ENCODE data around the gene SLC32A1. TPM values are rescaled to one million over a fixed set of nuclear protein-coding genes. Genes with fewer than 3 reads are reported as not detected.

SLC32A1 gene
- total RNA-seq, 1 experiment from 2014 or later: 0.24 TPM

DNA sequence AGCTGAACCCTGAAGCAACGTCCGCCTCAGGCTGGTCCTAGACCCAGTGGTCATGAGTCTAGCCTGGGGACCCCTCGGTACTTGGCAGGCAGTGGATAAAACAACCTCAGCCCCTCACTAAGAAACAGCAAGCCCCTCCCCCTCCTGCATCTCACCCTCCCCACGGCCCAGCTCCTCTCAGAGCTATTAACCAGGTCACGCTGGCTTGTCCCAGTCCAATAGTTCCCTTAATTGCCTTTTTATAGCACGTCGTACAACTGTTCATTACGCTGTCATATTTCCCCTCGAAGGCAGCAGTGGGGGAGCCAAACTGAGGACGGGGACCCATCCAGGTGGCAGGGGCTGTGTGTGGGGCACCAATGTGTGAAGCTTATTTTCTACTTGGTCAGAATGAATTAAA lies 8.6 kb upstream of the SLC32A1 start:
- Mint-ChIP-seq H3K4me3 (no peak overlapping the region), H3K36me3 (ENCODE audit: insufficient read depth in 1 of 3, low read depth in 3 of 3) (no peaks in the 10 kb centered on the region), H3K9me3 (no peaks in the 10 kb centered on the region), H3K4me1 (peaks cover 3 to 14% of the 10 kb centered on the region in 2 experiments), H3K27me3 (ENCODE audit: low read depth) (peaks cover 75% of the 10 kb centered on the region), H3K27ac (no peak overlapping the region)
- Histone ChIP-seq H3K4ac (ENCODE audit: low read depth, low read length) (no peak overlapping the region), H3K18ac (ENCODE audit: insufficient read length, low read depth, low read length) (no peak overlapping the region), H3K79me1 (ENCODE audit: insufficient read depth, low read depth, low read length, poor library complexity, severe bottlenecking) (no peaks in the 10 kb centered on the region), H3K56ac (ENCODE audit: insufficient read length, low read depth, low read length) (no peak overlapping the region), H3T11ph (ENCODE audit: low read length) (no peak overlapping the region), H2BK120ac (ENCODE audit: low read depth, low read length, poor library complexity, severe bottlenecking) (no peak overlapping the region), H2BK5ac (ENCODE audit: insufficient read length, low read length) (no peak overlapping the region), H4K20me1 (ENCODE audit: control insufficient read depth, insufficient read depth, insufficient read length) (no peaks in the 10 kb centered on the region), H4K5ac (ENCODE audit: insufficient read length, low read depth, low read length) (no peak overlapping the region), H3K4me2 (ENCODE audit: insufficient read depth, insufficient read length, low read length) (no peak overlapping the region), H3K27me3 (ENCODE audit: insufficient read depth, low read length) (peaks cover 24% of the 10 kb centered on the region; the same call in 1 of the 2 replicates), H2BK20ac (ENCODE audit: low read depth, low read length, poor library complexity, severe bottlenecking) (no peak overlapping the region), H3K14ac (ENCODE audit: insufficient read depth, low read length) (no peak overlapping the region), H2AK5ac (ENCODE audit: insufficient read length, low read length) (no peak overlapping the region), H3K27ac (ENCODE audit: insufficient read length, low read depth, low read length) (no peak overlapping the region), H3K4me1 (ENCODE audit: insufficient read depth, low read length) (no peaks in the 10 kb centered on the region), H3K9ac (ENCODE audit: extremely low read depth, insufficient read length, low read length) (no peak overlapping the region), H3K9me3 (ENCODE audit: control insufficient read depth, low read depth, low read length) (no peaks in the 10 kb centered on the region), H2BK15ac (ENCODE audit: low read depth, low read length) (no peak overlapping the region), H2BK12ac (ENCODE audit: insufficient read length, low read depth, low read length) (no peak overlapping the region), H3K23me2 (ENCODE audit: insufficient read length, low read depth, low read length, poor library complexity, severe bottlenecking) (no peaks in the 10 kb centered on the region), H4K91ac (ENCODE audit: insufficient read length, low read depth, low read length) (no peak overlapping the region), H2AFZ (ENCODE audit: low read length) (no peak overlapping the region), H3K79me2 (ENCODE audit: insufficient read depth, low read length) (no peaks in the 10 kb centered on the region), H4K8ac (replicated peaks; ENCODE audit: insufficient read length, low read depth, low read length) (no peak overlapping the region), H3K23ac (ENCODE audit: insufficient read length, low read depth, low read length) (no peak overlapping the region)
- WGBS (ENCODE audit: extremely low coverage, insufficient read length, low lambda C conversion rate): no CpG with 5 or more reads among the region's 10 CpGs
- DNase-seq: no peak
- TF ChIP-seq, protein P1, sequence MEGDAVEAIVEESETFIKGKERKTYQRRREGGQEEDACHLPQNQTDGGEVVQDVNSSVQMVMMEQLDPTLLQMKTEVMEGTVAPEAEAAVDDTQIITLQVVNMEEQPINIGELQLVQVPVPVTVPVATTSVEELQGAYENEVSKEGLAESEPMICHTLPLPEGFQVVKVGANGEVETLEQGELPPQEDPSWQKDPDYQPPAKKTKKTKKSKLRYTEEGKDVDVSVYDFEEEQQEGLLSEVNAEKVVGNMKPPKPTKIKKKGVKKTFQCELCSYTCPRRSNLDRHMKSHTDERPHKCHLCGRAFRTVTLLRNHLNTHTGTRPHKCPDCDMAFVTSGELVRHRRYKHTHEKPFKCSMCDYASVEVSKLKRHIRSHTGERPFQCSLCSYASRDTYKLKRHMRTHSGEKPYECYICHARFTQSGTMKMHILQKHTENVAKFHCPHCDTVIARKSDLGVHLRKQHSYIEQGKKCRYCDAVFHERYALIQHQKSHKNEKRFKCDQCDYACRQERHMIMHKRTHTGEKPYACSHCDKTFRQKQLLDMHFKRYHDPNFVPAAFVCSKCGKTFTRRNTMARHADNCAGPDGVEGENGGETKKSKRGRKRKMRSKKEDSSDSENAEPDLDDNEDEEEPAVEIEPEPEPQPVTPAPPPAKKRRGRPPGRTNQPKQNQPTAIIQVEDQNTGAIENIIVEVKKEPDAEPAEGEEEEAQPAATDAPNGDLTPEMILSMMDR (conservative IDR thresholded peaks at IDR 0.05): no peak

Measured in H9 (cell line).